MV-4-11 (cell line): ENCODE results near the gene SPNS2.

Experiments used
- DNase-seq: peaks from one replicate; lab custom pipeline; 2025; lab: John Stamatoyannopoulos, UW

Gene SPNS2

DNA sequence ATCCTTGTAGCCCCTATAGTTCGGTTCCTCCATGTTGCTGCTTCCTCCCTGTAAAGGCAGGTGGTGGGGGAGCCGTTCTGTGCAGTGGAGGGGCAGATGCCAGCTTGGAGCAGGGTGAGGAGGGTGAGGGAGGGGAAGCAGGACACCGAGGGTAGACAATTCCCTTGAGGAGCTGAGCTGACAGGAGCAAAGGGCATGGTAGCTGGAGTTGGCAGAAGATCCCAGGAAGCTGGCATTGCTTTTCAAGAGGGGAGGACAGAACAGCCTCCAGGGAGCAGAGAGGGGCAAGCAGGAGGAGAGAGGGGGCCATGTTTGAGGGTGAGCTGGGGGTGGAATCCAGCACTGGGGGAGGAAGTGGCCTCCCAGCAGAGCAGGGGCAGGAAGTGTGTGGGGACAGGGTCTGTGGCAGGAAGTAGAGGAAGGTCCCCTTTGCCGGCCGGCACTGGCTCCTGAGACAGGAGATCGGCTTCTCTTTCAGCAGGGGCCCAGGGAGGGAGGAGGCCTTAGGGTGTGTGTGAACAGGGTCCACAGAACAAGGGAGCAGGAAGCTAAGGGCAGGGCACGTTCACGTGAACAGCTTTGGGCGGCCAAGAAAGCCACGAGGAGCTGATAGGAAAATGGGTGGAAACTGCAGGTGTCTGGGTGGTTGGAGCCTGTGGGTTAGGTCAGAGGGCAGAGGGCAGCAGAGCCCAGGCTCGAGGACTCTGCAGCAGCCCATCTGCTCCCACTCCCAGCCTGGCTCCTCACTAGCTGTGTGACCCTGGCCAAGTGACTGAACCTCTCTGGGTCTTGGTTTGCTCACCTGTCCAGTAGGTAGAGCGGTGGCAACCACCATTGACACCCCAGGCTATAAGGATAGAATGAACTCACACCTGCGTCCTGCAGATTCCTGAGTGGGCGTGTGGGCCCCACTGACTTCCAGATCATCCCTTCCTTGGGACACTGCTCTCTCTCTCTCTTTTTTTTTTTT lies 17.5 kb upstream of the SPNS2 start:
- DNase-seq = peak; percentile 42

GRCh38 chr17:4482338-4483011 lies 16.2 kb upstream of the SPNS2 start:
- DNase-seq = no peak

- no peak for DNase-seq
Measured at GRCh38 chr17:4483012-4483840, 15.5 kb upstream of the SPNS2 start.

GRCh38 chr17:4485676-4486646 lies 12.7 kb upstream of the SPNS2 start:
- DNase-seq = no peak

DNA sequence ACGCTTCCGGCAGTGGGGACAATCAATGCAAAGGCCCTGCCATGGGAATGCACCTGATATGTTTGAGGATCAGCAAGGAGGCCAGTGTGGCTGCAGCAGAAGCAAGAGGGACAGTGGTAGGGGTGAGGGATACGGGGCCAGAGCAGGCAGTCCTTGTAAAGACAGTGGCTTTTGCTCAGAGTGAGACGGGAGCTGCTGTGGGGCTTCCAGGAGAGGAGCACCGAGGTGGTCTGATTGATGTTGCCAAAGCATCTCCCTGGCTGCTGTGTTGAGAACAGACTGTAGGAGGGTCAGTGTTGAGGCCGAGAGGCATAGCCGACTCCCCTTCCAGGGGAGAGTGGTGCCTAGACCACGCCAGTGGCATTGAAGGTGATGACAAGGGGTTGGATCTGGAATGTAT lies 11.4 kb upstream of the SPNS2 start:
- no peak for DNase-seq

DNA sequence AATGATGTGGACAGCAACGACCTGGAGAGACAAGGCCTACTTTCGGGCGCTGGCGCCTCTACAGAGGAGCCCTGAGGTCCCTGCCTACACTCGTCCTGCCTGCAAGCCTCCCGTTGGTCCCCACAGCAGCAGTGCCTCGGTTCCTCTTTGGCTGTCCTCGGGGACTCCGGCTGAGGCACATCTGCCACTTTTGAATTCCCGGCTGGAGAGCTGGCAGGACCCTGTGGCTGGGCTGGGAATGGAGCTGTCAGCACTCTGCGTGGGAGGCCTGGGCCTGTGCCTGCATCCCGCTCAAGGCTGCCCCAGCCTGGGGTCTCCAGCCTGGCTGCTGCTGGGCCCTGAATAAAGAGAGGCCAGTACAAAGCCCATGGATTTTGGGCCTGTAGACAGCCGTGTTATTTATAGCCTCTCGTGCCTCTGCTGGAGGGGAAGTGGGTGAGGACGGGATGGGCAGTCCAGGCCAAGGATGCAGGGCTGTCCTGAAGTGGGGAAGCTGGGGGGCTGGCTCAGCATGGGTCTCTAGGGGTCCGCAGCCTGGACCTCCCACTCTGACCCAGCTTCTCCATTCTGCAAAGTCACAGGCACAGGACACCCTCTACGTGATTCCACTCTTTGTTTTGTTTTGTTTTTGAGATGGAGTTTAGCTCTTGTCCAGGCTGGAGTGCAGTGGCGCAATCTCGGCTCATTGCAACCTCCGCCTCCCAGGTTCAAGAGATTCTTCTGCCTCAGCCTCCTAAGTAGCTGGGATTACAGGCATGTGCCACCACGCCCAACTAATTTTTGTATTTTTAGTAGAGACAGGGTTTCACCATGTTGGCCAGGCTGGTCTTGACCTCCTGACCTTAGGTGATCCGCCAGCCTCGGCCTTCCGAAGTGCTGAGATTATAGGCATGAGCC lies 10.6 kb upstream of the SPNS2 start:
- DNase-seq = peak; percentile 7

GRCh38 chr17:4488989-4489595 lies 9.6 kb upstream of the SPNS2 start:
- DNase-seq = no peak

GRCh38 chr17:4490109-4490591 lies 8.5 kb upstream of the SPNS2 start:
- DNase-seq = peak; percentile 57

DNA sequence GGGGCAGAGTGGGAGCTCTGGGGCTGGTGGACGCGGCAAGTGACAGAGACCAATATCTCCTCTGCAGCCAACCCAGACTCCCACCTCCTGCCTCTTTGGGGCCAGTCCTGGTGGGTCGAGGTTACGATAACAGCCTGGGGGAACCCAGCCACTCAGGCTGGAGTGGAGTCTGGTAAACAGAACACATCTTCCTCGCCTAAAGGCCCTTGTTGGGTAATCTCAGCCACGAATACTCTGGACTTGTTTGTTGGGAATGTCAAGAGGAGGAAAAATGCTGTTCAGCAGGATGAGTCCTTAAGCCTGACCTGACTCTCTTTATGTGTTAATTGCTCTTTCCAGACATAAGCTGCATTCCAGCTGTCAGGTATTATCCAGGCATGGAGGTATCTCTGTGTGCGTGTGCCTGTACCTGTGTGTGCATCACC lies 8.0 kb upstream of the SPNS2 start:
- DNase-seq = no peak

GRCh38 chr17:4492721-4493561 lies 5.7 kb upstream of the SPNS2 start:
- peak; percentile 14 for DNase-seq

GRCh38 chr17:4497101-4497824 lies 1.4 kb upstream of the SPNS2 start:
- peak; percentile 73 for DNase-seq

- DNase-seq = peak; percentile 49
Measured at GRCh38 chr17:4499431-4500190, 930 bp downstream of the SPNS2 start.

GRCh38 chr17:4500191-4500571 lies 1.5 kb downstream of the SPNS2 start:
- DNase-seq = no peak

DNA sequence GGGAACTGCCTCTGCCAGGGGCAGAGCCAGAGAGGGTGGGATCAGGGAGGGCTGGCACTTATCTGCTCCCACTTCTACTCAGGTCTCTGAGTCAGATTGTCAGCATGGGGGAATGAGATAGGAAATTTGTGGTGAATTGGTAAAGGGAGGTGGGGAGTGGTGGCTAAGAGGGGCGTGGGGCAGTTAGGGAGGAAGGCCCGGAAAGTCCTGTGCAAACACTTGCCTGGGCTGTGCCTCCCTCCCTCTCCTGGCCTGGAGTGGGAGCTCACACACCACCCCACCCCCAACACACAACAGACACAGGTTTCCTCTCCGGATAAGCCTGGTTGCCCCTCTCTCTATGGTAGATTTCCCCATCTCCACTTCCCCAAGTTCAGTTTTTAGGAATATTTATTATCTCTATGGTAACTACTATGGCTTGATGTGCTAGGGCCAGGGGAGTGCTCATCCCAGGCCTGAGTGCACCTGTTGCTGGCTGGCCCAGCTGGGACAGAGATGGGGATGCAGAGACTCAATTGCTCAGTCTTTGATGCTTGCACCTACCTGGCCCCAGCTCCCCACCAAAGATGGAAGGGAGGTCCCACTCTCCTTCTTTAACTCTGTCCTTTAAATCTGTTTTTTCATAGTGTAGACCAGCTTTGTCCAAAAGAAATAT lies 2.7 kb downstream of the SPNS2 start:
- DNase-seq = no peak

- DNase-seq = no peak
Measured at GRCh38 chr17:4502466-4503154, 3.9 kb downstream of the SPNS2 start.
